ENCODE results near the gene RPS15. TPM values are rescaled to one million over a fixed set of nuclear protein-coding genes. Genes with fewer than 3 reads are reported as not detected.

The RPS15 gene
- total and polyA plus RNA-seq, 10 of the 15 experiments (the other 5 are each of a cell fraction or from before 2014, with no cell fraction given): 559 to 3,158 (median 1,413) TPM

- ChIA-PET POLR2A (no interaction called here), RAD21 (ENCODE audit: unreplicated experiment) (no interaction called here), CTCF (interaction anchor here (1.2 kb wide), 1 partner anchor 27 kb away, joined by 3 read pairs; no protein-coding TSS in a partner anchor), SMC1A (ENCODE audit: uncharacterized antibody, unreplicated experiment) (no interaction called here)
- peaks cover 7% of the 10 kb centered on the region for H4K20me1 ChIP-seq (ENCODE audit: control insufficient read depth, insufficient read depth)
- in situ Hi-C loops (cut with MboI) (no loop called here), intact Hi-C loops (cut with micrococcal nuclease; ENCODE audit: unreplicated experiment) (no loop called here)
- H3K79me2 ChIP-seq (ENCODE audit: control insufficient read depth, insufficient read depth, low read length): peaks cover 8% of the 10 kb centered on the region
- FAIRE-seq: no peak
- ATAC-seq: no peak
- 98% methylated on average over 26 of the region's 26 CpGs for whole genome bisulfite sequencing (ENCODE audit: insufficient coverage, insufficient replicate concordance, low lambda C conversion rate, missing lambda C conversion rate)
- H3K4me3 ChIP-seq: no peak overlapping the region
- no peak overlapping the region for H3K27ac ChIP-seq (ENCODE audit: control insufficient read depth, insufficient read depth)
- no peak for DNase-seq (ENCODE audit: low read depth, low spot score)
- no peaks in the 10 kb centered on the region for H3K36me3 ChIP-seq (ENCODE audit: control insufficient read depth in 2 of 2, insufficient read depth in 2 of 2, low read length in 1 of 2)
- no peak overlapping the region for H3K9ac ChIP-seq (ENCODE audit: control insufficient read depth, insufficient read depth, low read length)
- H2AFZ ChIP-seq (ENCODE audit: control insufficient read depth, low read depth, low read length): no peak overlapping the region
- peaks cover 3 to 21% of the 10 kb centered on the region in 2 experiments for H3K27me3 ChIP-seq (replicated peaks in 1 of 2; ENCODE audit: control insufficient read depth in 2 of 2, insufficient read depth in 2 of 2, low read length in 1 of 2)
- BruUV-seq (replicated peaks): no TSS peak
- no peaks in the 10 kb centered on the region for H3K9me3 ChIP-seq (replicated peaks; ENCODE audit: control insufficient read depth, insufficient read depth, low read length)
- H3K4me2 ChIP-seq (ENCODE audit: control insufficient read depth, insufficient read depth): no peak overlapping the region
- peaks cover 7% of the 10 kb centered on the region for H3K4me1 ChIP-seq (ENCODE audit: control insufficient read depth, insufficient read depth, low read length)
- TF ChIP-seq IRF3 (IDR thresholded peaks at IDR 0.05): no peak
- no peak for TF ChIP-seq CEBPB (IDR thresholded peaks at IDR 0.05; ENCODE audit: borderline replicate concordance in 1 of 2, low read depth in 2 of 2, low read length in 2 of 2)
- TF ChIP-seq RCOR1 (conservative IDR thresholded peaks at IDR 0.05; ENCODE audit: low read depth, low read length): no peak
- TF ChIP-seq FOS (IDR thresholded peaks at IDR 0.05; ENCODE audit: borderline replicate concordance, extremely low read depth, insufficient read length): no peak
- no peak for TF ChIP-seq CUX1 (IDR thresholded peaks at IDR 0.05; ENCODE audit: insufficient replicate concordance, low read depth, low read length)
- TF ChIP-seq TCF3 (IDR thresholded peaks at IDR 0.05; ENCODE audit: borderline replicate concordance, insufficient read depth, low read depth, low read length): no peak
- no peak for TF ChIP-seq PML (IDR thresholded peaks at IDR 0.05; ENCODE audit: low read length)
- TF ChIP-seq ZZZ3 (IDR thresholded peaks at IDR 0.05; ENCODE audit: control insufficient read depth, insufficient read length, low read depth): no peak
- TF ChIP-seq, protein P1, sequence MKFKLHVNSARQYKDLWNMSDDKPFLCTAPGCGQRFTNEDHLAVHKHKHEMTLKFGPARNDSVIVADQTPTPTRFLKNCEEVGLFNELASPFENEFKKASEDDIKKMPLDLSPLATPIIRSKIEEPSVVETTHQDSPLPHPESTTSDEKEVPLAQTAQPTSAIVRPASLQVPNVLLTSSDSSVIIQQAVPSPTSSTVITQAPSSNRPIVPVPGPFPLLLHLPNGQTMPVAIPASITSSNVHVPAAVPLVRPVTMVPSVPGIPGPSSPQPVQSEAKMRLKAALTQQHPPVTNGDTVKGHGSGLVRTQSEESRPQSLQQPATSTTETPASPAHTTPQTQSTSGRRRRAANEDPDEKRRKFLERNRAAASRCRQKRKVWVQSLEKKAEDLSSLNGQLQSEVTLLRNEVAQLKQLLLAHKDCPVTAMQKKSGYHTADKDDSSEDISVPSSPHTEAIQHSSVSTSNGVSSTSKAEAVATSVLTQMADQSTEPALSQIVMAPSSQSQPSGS (IDR thresholded peaks at IDR 0.05; ENCODE audit: low read length): no peak
- no peak for TF ChIP-seq MXI1 (IDR thresholded peaks at IDR 0.05; ENCODE audit: low read depth, low read length)
- TF ChIP-seq SREBF1 (IDR thresholded peaks at IDR 0.05; ENCODE audit: low read length): no peak
- TF ChIP-seq CREM (IDR thresholded peaks at IDR 0.05; ENCODE audit: low read depth): no peak
- TF ChIP-seq NFIC (IDR thresholded peaks at IDR 0.05; ENCODE audit: low read depth, low read length): no peak
Measured at GRCh38 chr19:1474765-1475351, 36.7 kb downstream of the RPS15 start.
